ENCODE results near the gene PDXK. TPM values are rescaled to one million over a fixed set of nuclear protein-coding genes. Genes with fewer than 3 reads are reported as not detected.

PDXK gene
- polyA plus RNA-seq, 1 experiment, result 129 TPM

DNA sequence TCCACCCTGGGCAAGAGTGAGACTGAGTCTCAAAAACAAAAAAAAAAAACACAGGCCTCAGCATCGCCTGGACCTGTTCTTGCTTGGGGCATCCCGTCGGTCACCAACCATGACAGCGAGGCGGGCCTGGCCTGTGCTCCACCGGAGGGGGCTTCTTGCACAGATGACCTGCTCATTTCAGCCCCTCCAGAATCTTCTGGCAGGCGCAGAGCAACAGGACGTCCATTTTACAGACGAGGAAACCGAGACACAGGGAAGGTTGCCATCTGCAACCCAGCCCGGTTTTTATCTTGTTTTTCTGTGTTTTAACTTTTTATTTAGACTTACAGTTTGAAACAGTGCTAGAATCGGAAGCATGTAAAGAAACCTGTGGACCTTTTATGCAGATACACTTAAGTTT is 56.3 kb downstream of the PDXK start:
- Histone ChIP-seq H3K4me3 (ENCODE audit: low read depth, low read length) (peak overlapping the region; percentile 67), H3K9me3 (ENCODE audit: control insufficient read depth, insufficient read depth, low read length) (no peaks in the 10 kb centered on the region; the same call in 1 of the 2 replicates), H3K27ac (ENCODE audit: low read depth, low read length) (no peak overlapping the region), H3K27me3 (ENCODE audit: control insufficient read depth, insufficient read depth, low read length) (no peaks in the 10 kb centered on the region)
- POLR2A ChIA-PET, result no interaction called here
- TF ChIP-seq, protein P1, sequence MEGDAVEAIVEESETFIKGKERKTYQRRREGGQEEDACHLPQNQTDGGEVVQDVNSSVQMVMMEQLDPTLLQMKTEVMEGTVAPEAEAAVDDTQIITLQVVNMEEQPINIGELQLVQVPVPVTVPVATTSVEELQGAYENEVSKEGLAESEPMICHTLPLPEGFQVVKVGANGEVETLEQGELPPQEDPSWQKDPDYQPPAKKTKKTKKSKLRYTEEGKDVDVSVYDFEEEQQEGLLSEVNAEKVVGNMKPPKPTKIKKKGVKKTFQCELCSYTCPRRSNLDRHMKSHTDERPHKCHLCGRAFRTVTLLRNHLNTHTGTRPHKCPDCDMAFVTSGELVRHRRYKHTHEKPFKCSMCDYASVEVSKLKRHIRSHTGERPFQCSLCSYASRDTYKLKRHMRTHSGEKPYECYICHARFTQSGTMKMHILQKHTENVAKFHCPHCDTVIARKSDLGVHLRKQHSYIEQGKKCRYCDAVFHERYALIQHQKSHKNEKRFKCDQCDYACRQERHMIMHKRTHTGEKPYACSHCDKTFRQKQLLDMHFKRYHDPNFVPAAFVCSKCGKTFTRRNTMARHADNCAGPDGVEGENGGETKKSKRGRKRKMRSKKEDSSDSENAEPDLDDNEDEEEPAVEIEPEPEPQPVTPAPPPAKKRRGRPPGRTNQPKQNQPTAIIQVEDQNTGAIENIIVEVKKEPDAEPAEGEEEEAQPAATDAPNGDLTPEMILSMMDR (IDR thresholded peaks at IDR 0.05; ENCODE audit: low read depth, low read length), result no peak
- CTCF ChIA-PET, result no interaction called here
- DNase-seq (ENCODE audit: low read depth, low spot score), result no peak

DNA sequence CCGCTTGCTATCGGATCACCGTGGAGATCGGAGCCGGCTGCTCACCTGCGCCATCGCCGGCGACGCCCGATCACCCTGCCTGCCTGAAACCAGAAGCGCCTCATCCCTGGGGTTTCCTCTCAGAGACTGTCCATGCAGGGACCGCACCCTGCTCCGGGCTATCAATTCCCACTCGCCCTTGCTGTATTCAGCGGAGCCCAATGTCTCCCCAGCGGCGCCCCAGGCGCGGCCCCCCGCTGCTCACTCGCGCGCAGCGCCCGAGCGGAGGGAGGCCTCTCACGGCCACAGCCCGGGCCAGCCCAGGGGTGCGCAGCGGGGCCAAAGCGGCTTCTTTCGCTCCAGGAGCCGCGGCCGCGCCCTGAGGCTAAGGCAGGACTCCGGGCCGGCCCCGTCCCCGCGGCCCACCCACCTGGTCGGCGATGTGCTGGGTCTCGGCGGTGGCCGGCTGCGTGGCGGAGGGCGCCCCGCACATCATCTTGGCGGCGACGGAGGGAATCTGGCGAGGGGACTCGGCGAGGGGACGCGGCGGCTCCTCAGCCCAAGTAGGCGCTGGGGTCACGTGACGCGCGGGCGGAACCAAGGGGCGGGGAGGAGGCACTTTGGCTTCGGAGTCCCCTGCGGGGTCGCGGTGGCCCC is 57.0 kb downstream of the PDXK start, which contains the start of gene CSTB:
Gene CSTB, minus strand, starts transcription at position 514 of the 636 bp plus-strand sequence. Its CDS starts 39 bp downstream, at position 475.
- Histone ChIP-seq H3K9me3 (ENCODE audit: control insufficient read depth, insufficient read depth, low read length) (no peaks in the 10 kb centered on the region; the same call in 1 of the 2 replicates), H3K27ac (ENCODE audit: low read depth, low read length) (no peak within 1 kb of the TSS), H3K27me3 (ENCODE audit: control insufficient read depth, insufficient read depth, low read length) (no peaks in the 10 kb centered on the region), H3K4me3 (ENCODE audit: low read depth, low read length) (peak within 1 kb of the TSS; percentile 67)
- ChIA-PET POLR2A (no interaction called here), CTCF (no interaction called here)
- TF ChIP-seq, protein P1 (IDR thresholded peaks at IDR 0.05; ENCODE audit: low read depth, low read length), result no peak
- DNase-seq (ENCODE audit: low read depth, low spot score), result no peak

DNA sequence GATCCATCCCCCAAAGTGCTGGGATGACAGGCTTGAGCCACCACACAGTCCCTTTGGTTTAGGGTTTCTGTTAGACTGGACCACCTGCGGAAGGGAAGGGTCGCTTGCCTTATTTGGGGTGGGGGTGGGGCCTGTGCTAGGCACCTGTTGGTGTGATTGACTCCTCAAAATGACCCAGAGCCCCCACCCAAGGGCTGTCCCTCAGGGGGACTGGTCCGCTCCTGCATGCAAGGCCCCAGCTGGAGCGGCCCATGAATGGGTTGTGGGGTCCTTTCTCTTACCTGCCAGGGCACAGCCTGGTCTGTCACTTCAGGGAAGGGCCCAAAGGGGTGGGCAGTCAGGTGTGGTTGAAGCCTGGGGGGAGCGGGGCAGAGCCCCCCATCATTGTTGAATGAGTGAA is 59.0 kb downstream of the PDXK start:
- DNase-seq (ENCODE audit: low read depth, low spot score), result no peak
- TF ChIP-seq, protein P1 (IDR thresholded peaks at IDR 0.05; ENCODE audit: low read depth, low read length), result no peak
- H3K27ac ChIP-seq (ENCODE audit: low read depth, low read length), result no peak overlapping the region
- H3K9me3 ChIP-seq (ENCODE audit: control insufficient read depth, insufficient read depth, low read length), result no peaks in the 10 kb centered on the region
- H3K27me3 ChIP-seq (ENCODE audit: control insufficient read depth, insufficient read depth, low read length), result no peaks in the 10 kb centered on the region
- H3K4me3 ChIP-seq (ENCODE audit: low read depth, low read length), result no peak overlapping the region
- CTCF ChIA-PET, result no interaction called here
- POLR2A ChIA-PET, result interaction anchor here (0.7 kb wide), 1 partner anchor 106 kb away, joined by 4 read pairs; no protein-coding TSS in a partner anchor

DNA sequence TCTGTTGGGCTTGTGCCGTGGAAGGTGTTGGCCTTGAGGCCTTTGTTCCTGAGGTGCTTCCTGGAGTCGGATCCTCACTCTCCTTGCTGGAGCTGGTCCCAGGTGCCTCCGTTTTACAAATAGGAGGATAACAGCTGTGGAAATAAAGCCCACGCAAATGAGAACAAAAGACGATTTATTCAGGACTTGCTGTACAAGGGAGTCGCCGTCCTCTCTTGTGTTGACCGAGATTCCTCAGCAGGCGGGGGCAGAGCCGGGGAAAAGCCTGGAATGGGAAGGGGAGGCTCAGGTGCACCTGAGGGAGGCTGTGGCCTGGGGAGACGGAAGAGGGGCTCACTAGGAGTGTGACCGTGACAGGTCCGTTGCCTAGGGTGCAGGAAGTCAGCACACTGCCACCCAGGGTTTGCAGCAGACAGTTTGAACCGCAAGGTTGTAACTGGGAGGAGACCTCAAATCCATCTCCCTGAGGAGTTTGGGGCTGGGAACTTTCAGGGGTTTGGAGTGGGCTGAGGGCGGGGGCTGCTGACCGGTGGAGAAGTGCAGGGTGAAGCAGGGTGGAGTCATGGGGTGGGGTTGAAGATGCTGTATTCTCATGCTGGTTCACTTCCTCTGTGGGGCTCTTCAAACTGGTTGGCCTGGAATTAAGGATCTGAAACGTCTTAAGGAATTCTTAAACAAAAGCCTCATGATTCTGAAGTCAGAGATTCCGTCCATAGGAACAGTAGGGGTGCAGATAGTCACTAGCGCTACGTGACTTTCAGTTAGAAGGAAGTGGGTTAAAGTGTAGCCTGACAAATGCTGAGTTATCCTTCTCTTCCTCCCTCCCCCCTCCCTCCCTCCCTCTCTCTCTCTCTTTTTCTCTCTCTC is 59.8 kb downstream of the PDXK start:
- ChIA-PET POLR2A (no interaction called here), CTCF (no interaction called here)
- Histone ChIP-seq H3K27ac (ENCODE audit: low read depth, low read length) (no peak overlapping the region), H3K4me3 (ENCODE audit: low read depth, low read length) (no peak overlapping the region), H3K9me3 (ENCODE audit: control insufficient read depth, insufficient read depth, low read length) (no peaks in the 10 kb centered on the region), H3K27me3 (ENCODE audit: control insufficient read depth, insufficient read depth, low read length) (no peaks in the 10 kb centered on the region)
- TF ChIP-seq, protein P1 (IDR thresholded peaks at IDR 0.05; ENCODE audit: low read depth, low read length), result no peak
- DNase-seq (ENCODE audit: low read depth, low spot score), result no peak

DNA sequence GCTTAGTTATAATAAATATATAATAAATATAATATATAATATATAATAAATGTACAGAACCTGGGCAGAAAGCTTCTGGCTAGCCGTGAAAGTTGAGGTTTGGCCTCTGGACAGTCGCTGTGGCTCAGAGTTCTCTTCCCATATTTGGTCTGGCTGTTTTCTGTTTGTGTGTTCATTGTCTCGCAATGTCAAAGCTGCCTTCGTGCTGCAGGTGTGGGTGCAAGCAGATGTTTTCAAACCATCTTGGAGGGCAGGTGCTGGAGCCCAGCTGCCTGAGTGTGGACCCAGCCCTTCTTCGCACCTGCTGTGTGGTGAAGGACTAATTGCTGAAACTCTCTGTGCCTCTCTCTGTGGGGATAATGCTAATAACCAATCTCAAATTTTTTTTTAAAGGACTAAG is 60.7 kb downstream of the PDXK start:
- no peak overlapping the region for H3K27ac ChIP-seq (ENCODE audit: low read depth, low read length)
- DNase-seq (ENCODE audit: low read depth, low spot score), result no peak
- POLR2A ChIA-PET, result no interaction called here
- H3K4me3 ChIP-seq (ENCODE audit: low read depth, low read length), result no peak overlapping the region
- TF ChIP-seq, protein P1 (IDR thresholded peaks at IDR 0.05; ENCODE audit: low read depth, low read length), result no peak
- no peaks in the 10 kb centered on the region for H3K27me3 ChIP-seq (ENCODE audit: control insufficient read depth, insufficient read depth, low read length)
- no peaks in the 10 kb centered on the region for H3K9me3 ChIP-seq (ENCODE audit: control insufficient read depth, insufficient read depth, low read length)
- CTCF ChIA-PET, result no interaction called here

Measured in AG04450 (cell line).